ENCODE results near the gene CCDC86. TPM values are rescaled to one million over a fixed set of nuclear protein-coding genes. Genes with fewer than 3 reads are reported as not detected.
A peak's percentile ranks its signal among the peaks of the same experiment; 100 is the strongest.

Gene CCDC86
- total RNA-seq, 2 experiments from 2014 or later: 8.0 to 9.0 TPM

DNA sequence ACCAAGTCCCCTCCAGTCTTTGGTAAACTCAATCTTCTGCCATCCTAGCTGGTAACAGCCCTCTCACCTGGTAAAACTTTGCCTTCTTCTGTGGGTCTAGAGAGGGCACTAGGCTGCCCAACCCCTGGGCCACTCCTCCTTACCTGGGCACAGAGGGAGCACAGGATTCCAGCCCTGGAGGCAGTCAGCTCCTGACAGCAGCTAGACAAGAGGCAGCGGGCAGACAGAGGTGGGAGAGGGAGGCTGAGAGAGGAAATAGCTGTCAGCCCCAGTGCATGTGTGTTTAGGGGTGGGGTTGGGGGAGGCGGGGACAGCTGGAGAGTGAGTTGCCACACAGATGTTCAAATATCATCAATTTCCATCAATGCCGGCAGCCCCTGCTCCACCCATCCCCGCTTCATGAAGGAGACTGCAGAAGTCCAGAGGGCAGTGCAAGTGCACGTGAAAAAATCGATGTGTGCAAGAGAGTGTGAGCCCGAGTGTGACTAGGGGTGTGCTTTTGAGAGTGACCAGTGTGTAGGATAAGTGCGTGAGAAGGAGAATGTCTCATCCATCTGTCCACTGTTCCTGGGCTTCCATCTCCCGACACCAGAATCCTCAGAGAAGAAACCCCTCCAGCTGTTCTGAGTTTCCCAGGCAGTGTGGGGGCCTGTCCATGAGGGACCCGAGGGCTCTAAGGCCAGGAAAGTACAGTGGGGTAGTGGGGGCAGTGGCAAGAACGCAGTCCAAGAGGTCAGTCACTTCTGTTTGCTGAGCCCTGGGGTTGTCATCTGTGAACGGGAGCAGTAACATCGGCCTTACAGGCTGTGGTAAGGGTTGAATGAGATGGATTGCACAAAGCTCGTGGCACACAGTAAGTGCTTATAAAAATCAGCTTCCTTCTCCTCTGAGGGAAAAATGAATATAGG lies 14.1 kb downstream of the CCDC86 start, which contains the start of gene PTGDR2:
PTGDR2 (minus strand) TSS at position 225 of the 908 bp plus-strand sequence. CDS start 2,228 bp downstream, outside the sequence.
- intact Hi-C loops (cut with DNase I, micrococcal nuclease): no loop called here
- DNase-seq (no peak), ATAC-seq (ENCODE audit: poor library complexity) (peak; percentile 44)
- peak within 1 kb of the TSS; percentile 7 for H3K4me3 ChIP-seq (ENCODE audit: low read length)
- peaks cover 11% of the 10 kb centered on the region for H3K4me1 ChIP-seq (ENCODE audit: insufficient read depth, low read length)
- TF ChIP-seq, protein P1, sequence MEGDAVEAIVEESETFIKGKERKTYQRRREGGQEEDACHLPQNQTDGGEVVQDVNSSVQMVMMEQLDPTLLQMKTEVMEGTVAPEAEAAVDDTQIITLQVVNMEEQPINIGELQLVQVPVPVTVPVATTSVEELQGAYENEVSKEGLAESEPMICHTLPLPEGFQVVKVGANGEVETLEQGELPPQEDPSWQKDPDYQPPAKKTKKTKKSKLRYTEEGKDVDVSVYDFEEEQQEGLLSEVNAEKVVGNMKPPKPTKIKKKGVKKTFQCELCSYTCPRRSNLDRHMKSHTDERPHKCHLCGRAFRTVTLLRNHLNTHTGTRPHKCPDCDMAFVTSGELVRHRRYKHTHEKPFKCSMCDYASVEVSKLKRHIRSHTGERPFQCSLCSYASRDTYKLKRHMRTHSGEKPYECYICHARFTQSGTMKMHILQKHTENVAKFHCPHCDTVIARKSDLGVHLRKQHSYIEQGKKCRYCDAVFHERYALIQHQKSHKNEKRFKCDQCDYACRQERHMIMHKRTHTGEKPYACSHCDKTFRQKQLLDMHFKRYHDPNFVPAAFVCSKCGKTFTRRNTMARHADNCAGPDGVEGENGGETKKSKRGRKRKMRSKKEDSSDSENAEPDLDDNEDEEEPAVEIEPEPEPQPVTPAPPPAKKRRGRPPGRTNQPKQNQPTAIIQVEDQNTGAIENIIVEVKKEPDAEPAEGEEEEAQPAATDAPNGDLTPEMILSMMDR (IDR thresholded peaks at IDR 0.05): no peak
- H3K27ac ChIP-seq (ENCODE audit: low read depth in 1 of 2, low read length in 2 of 2): no peak within 1 kb of the TSS
- Mint-ChIP-seq H3K27ac (peak within 1 kb of the TSS; percentile 32), H3K9me3 (no peaks in the 10 kb centered on the region), H3K4me3 (peak within 1 kb of the TSS; percentile 48), H3K4me1 (ENCODE audit: low read depth) (peaks cover 20% of the 10 kb centered on the region), H3K27me3 (no peaks in the 10 kb centered on the region), H3K36me3 (ENCODE audit: low read depth) (peaks cover 13% of the 10 kb centered on the region)
- H3K9me3 ChIP-seq (ENCODE audit: control insufficient read depth in 1 of 2, insufficient read depth in 1 of 2, low read length in 2 of 2): peaks cover 0 to 5% of the 10 kb centered on the region in 2 experiments
- peaks cover 10% of the 10 kb centered on the region for H3K36me3 ChIP-seq (ENCODE audit: insufficient read depth, low read length)
- ChIA-PET CTCF (no interaction called here), POLR2A (interaction anchor here (0.9 kb wide), 1 partner anchor 13 kb away, joined by 3 read pairs; no protein-coding TSS in a partner anchor)
- no peaks in the 10 kb centered on the region for H3K27me3 ChIP-seq (ENCODE audit: control insufficient read depth in 1 of 2, insufficient read depth in 2 of 2, low read length in 2 of 2)

DNA sequence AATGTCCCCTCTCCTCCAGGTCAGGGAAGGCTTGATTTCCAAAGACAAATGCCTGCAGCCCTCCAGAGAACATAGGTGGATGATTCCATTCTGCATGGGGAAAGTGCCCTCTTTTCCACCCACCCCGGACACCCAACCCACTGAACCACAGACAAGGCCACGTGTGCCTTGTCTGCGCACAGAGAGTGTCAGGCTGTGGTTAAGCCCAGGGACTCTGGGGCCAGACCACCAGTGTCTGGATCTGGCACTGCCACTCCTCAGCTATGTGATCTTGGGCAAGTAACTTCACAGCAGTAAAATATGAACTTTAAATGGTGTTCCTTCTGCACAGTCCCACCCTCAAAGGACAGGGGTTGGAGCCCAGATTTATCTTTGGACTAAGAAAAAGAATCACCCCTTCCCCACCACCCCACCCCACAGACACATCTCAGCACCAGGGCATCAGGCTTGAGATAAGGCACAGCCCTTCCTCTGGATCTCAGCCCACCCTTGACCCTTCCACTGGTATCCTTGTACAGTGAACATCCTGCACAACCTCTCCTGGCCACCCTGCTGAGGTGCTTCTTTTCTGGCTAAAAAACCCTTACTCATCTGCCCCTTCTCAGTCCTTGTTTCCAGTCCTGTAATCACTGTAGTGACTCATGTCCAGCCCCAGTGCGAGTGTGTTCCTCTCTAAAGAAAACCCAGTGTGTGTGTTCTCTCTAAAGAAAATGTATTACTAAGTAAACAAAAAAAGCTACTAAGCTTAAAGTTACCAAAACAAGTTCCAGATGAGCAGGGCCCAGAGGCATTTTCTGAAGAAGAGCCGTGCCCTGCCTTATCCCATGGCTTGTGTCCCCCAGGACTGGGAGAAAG lies 15.7 kb downstream of the CCDC86 start:
- H3K9me3 ChIP-seq (ENCODE audit: control insufficient read depth in 1 of 2, insufficient read depth in 1 of 2, low read length in 2 of 2): peaks cover 0 to 5% of the 10 kb centered on the region in 2 experiments
- TF ChIP-seq, protein P1 (IDR thresholded peaks at IDR 0.05): no peak
- no peaks in the 10 kb centered on the region for H3K36me3 Mint-ChIP-seq (ENCODE audit: low read depth)
- no peak overlapping the region for H3K4me3 ChIP-seq (ENCODE audit: low read length)
- no peaks in the 10 kb centered on the region for H3K27me3 ChIP-seq (ENCODE audit: control insufficient read depth in 1 of 2, insufficient read depth in 2 of 2, low read length in 2 of 2)
- H3K27me3 Mint-ChIP-seq: no peaks in the 10 kb centered on the region
- ATAC-seq (ENCODE audit: poor library complexity): no peak
- H3K9me3 Mint-ChIP-seq: no peaks in the 10 kb centered on the region
- intact Hi-C loops (cut with DNase I, micrococcal nuclease): no loop called here
- H3K4me3 Mint-ChIP-seq: no peak overlapping the region
- ChIA-PET CTCF (no interaction called here), POLR2A (no interaction called here)
- H3K36me3 ChIP-seq (ENCODE audit: insufficient read depth, low read length): no peaks in the 10 kb centered on the region
- DNase-seq: no peak
- no peak overlapping the region for H3K27ac Mint-ChIP-seq
- H3K4me1 Mint-ChIP-seq (ENCODE audit: low read depth): peaks cover 20% of the 10 kb centered on the region
- H3K4me1 ChIP-seq (ENCODE audit: insufficient read depth, low read length): peaks cover 11% of the 10 kb centered on the region
- H3K27ac ChIP-seq (ENCODE audit: low read depth in 1 of 2, low read length in 2 of 2): no peak overlapping the region

DNA sequence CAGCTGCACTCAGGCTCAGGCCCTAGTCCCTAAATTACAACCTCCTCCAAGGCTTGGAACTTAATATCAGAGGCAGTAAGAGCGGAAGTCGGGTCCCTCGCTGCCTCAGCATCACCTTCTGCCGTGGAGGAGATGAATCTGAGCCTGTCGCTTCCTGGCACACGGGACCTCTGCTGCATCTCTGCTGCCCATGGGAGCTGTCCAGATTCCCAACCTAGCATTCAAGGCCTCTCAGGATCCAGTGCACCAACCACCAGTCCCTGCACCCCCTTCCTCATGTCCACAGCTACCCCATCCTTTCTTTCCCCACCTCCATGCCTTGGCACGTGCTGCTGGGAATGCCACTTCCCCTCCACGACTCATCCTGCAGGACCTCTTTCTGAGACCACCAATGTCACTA lies 16.3 kb downstream of the CCDC86 start:
- CTCF ChIA-PET: no interaction called here
- Mint-ChIP-seq H3K4me1 (ENCODE audit: low read depth) (peaks cover 20% of the 10 kb centered on the region), H3K27me3 (no peaks in the 10 kb centered on the region), H3K4me3 (no peak overlapping the region), H3K9me3 (no peaks in the 10 kb centered on the region), H3K36me3 (ENCODE audit: low read depth) (no peaks in the 10 kb centered on the region), H3K27ac (peak overlapping the region; percentile 33)
- H3K27me3 ChIP-seq (ENCODE audit: control insufficient read depth in 1 of 2, insufficient read depth in 2 of 2, low read length in 2 of 2): no peaks in the 10 kb centered on the region
- peaks cover 0 to 3% of the 10 kb centered on the region in 2 experiments for H3K9me3 ChIP-seq (ENCODE audit: control insufficient read depth in 1 of 2, insufficient read depth in 1 of 2, low read length in 2 of 2)
- no peak overlapping the region for H3K4me3 ChIP-seq (ENCODE audit: low read length)
- H3K36me3 ChIP-seq (ENCODE audit: insufficient read depth, low read length): no peaks in the 10 kb centered on the region
- DNase-seq (no peak), ATAC-seq (ENCODE audit: poor library complexity) (no peak)
- intact Hi-C loops (cut with DNase I, micrococcal nuclease): no loop called here
- TF ChIP-seq, protein P1 (IDR thresholded peaks at IDR 0.05): no peak
- POLR2A ChIA-PET: no interaction called here
- H3K27ac ChIP-seq (ENCODE audit: low read depth in 1 of 2, low read length in 2 of 2): no peak overlapping the region
- H3K4me1 ChIP-seq (ENCODE audit: insufficient read depth, low read length): peaks cover 11% of the 10 kb centered on the region

All from CD4-positive, alpha-beta T cell (primary cell).